HepG2 (cell line): ENCODE measurements around the gene GNG7. TPM values are rescaled to one million over a fixed set of nuclear protein-coding genes. Genes with fewer than 3 reads are reported as not detected.

Experiments
- GMEB2 ChIP-seq: IDR thresholded peaks from 2 replicates; pipeline ENCODE4 v1.6.1; 2016; ENCODE audit warnings: missing biosample characterization, missing genetic modification reagents, low read depth
- PBX3 ChIP-seq: sonication (generic); formaldehyde crosslinking; IDR thresholded peaks from 2 replicates; pipeline ENCODE4 v1.8.1; 2023; ENCODE audit warnings: missing genetic modification reagents, inconsistent platforms, borderline replicate concordance
- PCBP1 ChIP-seq: fragments of 200-400 bp; formaldehyde crosslinking; IDR thresholded peaks from 2 replicates; pipeline ENCODE4 v1.6.1; 2017; ENCODE audit warnings: mild to moderate bottlenecking, low read depth, low read length, borderline replicate concordance
- PRDM4 ChIP-seq: sonication (generic); formaldehyde crosslinking; IDR thresholded peaks from 2 replicates; pipeline ENCODE4 v1.9.0; 2021; ENCODE audit warnings: missing genetic modification reagents, borderline replicate concordance
- TEAD3 ChIP-seq: optimal IDR thresholded peaks from 2 replicates; pipeline ENCODE3; 2016; ENCODE audit warnings: borderline replicate concordance
- ZFP62 ChIP-seq: sonication (generic); formaldehyde crosslinking; IDR thresholded peaks from 2 replicates; pipeline ENCODE4 v1.4.0; 2020; ENCODE audit warnings: missing genetic modification reagents
- ZHX1 ChIP-seq: sonication (generic); formaldehyde crosslinking; IDR thresholded peaks from 2 replicates; pipeline ENCODE4 v1.8.1; 2022; ENCODE audit warnings: low read depth, mild to moderate bottlenecking, missing genetic modification reagents
- ZNF20 ChIP-seq: sonication (generic); formaldehyde crosslinking; IDR thresholded peaks from 2 replicates; pipeline ENCODE4 v1.4.0; 2020; ENCODE audit warnings: mild to moderate bottlenecking, moderate library complexity, missing genetic modification reagents
- ZNF225 ChIP-seq: sonication (generic); formaldehyde crosslinking; IDR thresholded peaks from 2 replicates; pipeline ENCODE4 v1.4.0; 2020; ENCODE audit warnings: mild to moderate bottlenecking, missing genetic modification reagents
- ZNF318 ChIP-seq: sonication (generic); formaldehyde crosslinking; IDR thresholded peaks from 2 replicates; pipeline ENCODE4 v1.4.0; 2020; ENCODE audit warnings: mild to moderate bottlenecking, missing genetic modification reagents
- ZNF747 ChIP-seq: sonication (generic); formaldehyde crosslinking; IDR thresholded peaks from 2 replicates; pipeline ENCODE4 v1.8.1; 2023; ENCODE audit warnings: missing genetic modification reagents, mild to moderate bottlenecking, borderline replicate concordance
- ZNF766 ChIP-seq: sonication (generic); formaldehyde crosslinking; IDR thresholded peaks from 2 replicates; pipeline ENCODE4 v1.5.0; 2020; ENCODE audit warnings: missing genetic modification reagents, borderline replicate concordance
- ZNF891 ChIP-seq: sonication (generic); formaldehyde crosslinking; IDR thresholded peaks from 2 replicates; pipeline ENCODE4 v1.5.0; 2020; ENCODE audit warnings: mild to moderate bottlenecking, missing genetic modification reagents
- polyA plus RNA-seq, 8 experiments: library from polyadenylated mRNA; depleted of rRNA in 3 of 8; stranded (reverse) in 7 of 8; unstranded in 1 of 8; fragments of >200 nt; fragmentation: Illumina TruSeq in 4 of 8; extraction: Trizol in 4 of 8; gene quantifications; 2 replicates each; pipeline versions ENCODE4 v1.2.1 to v1.2.3, GENCODE V29; 2011 to 2016; ENCODE audit warnings: low read depth in 4 of 8, missing spikeins in 1 of 8, mixed read lengths in 1 of 8; ENCODE audit not compliant: insufficient read depth in 1 of 8
- total RNA-seq, 5 experiments: library from RNA; depleted of rRNA; stranded (reverse); fragments of >200 nt; fragmentation: Illumina TruSeq; extraction: Trizol; gene quantifications; 2 replicates each; pipeline ENCODE4 v1.2.3, GENCODE V29; 2016; ENCODE audit warnings: low read depth in 1 of 5

Gene GNG7
- total and polyA plus RNA-seq, 2 of the 13 experiments (the other 11 are each of a cell fraction or from before 2014, with no cell fraction given), result 1.4 to 3.3 TPM

- TF ChIP-seq ZNF20 (CRISPR knock-in tag) (no peak), ZFP62 (CRISPR knock-in tag) (no peak), TEAD3 (peak; percentile 39), ZNF747 (CRISPR knock-in tag) (no peak), ZNF891 (no peak), GMEB2 (CRISPR knock-in tag) (no peak), ZNF766 (CRISPR knock-in tag) (no peak), ZNF318 (no peak), PCBP1 (no peak), ZNF225 (no peak), PRDM4 (CRISPR knock-in tag) (no peak), ZHX1 (CRISPR knock-in tag) (no peak), PBX3 (CRISPR knock-in tag) (no peak)
Observed at GRCh38 chr19:2529473-2529918, 173.0 kb downstream of the GNG7 start (continued).
